Endometrial microvascular endothelial cells (primary cell): ENCODE measurements around the gene RRP12. TPM values are rescaled to one million over a fixed set of nuclear protein-coding genes. Genes with fewer than 3 reads are reported as not detected.

Source experiments
- total RNA-seq: library from RNA; depleted of rRNA; stranded (reverse); fragments of >200 nt; gene quantifications from one replicate; pipeline ENCODE4 v1.2.3, GENCODE V29; 2015; ENCODE audit errors: inconsistent ontology term

Gene RRP12
- total RNA-seq, 1 donor from 2014 or later, result 27.9 TPM

Other genes with a start within 250 kb of the RRP12 start
- gene SLIT1, start 215.4 kb downstream of the RRP12 start, total RNA-seq, result not detected
- gene ARHGAP19, start 108.7 kb downstream of the RRP12 start, total RNA-seq, result 13.8 TPM
- 0.84 TPM for gene FRAT1, start 82.1 kb downstream of the RRP12 start, total RNA-seq
- 8.3 TPM for gene FRAT2, start 66.6 kb downstream of the RRP12 start, total RNA-seq
- 735 TPM for gene PGAM1, start 24.9 kb upstream of the RRP12 start, total RNA-seq
- 76.7 TPM for gene EXOSC1, start 44.7 kb upstream of the RRP12 start, total RNA-seq
- 62.8 TPM for gene ZDHHC16, start 44.8 kb upstream of the RRP12 start, total RNA-seq
- gene MMS19, start 97.1 kb upstream of the RRP12 start, total RNA-seq, result 91.4 TPM
- 34.5 TPM for gene UBTD1, start 97.6 kb upstream of the RRP12 start, total RNA-seq
- 2.5 TPM for gene ANKRD2, start 171.4 kb upstream of the RRP12 start, total RNA-seq
- 0.37 TPM for gene HOGA1, start 183.0 kb upstream of the RRP12 start, total RNA-seq
- not detected for gene C10orf62, start 188.4 kb upstream of the RRP12 start, total RNA-seq
- 4.7 TPM for gene MORN4, start 232.2 kb upstream of the RRP12 start, total RNA-seq
- gene PI4K2A, start 239.3 kb upstream of the RRP12 start, total RNA-seq, result 24.6 TPM